PC-9 (cell line): Measurements from ENCODE around the gene PTDSS2. TPM values are rescaled to one million over a fixed set of nuclear protein-coding genes. Genes with fewer than 3 reads are reported as not detected.

ENCODE experiments used
- BruUV-seq: library from RNA; stranded (reverse); fragments of 400-500 nt; replicated peaks from 2 replicates; lab custom pipeline; 2021; lab: Mats Ljungman, UMichigan
- CTCF ChIA-PET: fragments of 300-600 bp; sonication (Branson Sonifier 250); formaldehyde crosslinking; loops from one replicate; lab custom pipeline; 2022; ENCODE audit warnings: antibody characterized with exemption; lab: Charles Lee
- POLR2A ChIA-PET: fragments of 300-600 bp; sonication (Branson Sonifier 250); formaldehyde crosslinking; loops from one replicate; lab custom pipeline; 2022; ENCODE audit warnings: antibody characterized with exemption; ENCODE audit not compliant: unreplicated experiment; lab: Charles Lee
- DNase-seq, 2 experiments: peaks; one replicate each; pipeline versions ENCODE4 v3.0.0 to v3.0.0-alpha.2; 2015 to 2022; ENCODE audit warnings: mixed read lengths in 1 of 2
- H2AFZ ChIP-seq: fragments of 200-600 bp; sonication (generic); 2 replicates; pipeline ENCODE4 v1.8.1; 2017; ENCODE audit warnings: antibody characterized with exemption
- H3F3A ChIP-seq: fragments of 200-600 bp; sonication (generic); 2 replicates; pipeline ENCODE4 v1.8.1; 2017; ENCODE audit warnings: antibody characterized with exemption, mild to moderate bottlenecking, low read depth; ENCODE audit not compliant: insufficient read depth
- H3K27ac ChIP-seq: fragments of 200-600 bp; sonication (generic); 2 replicates; pipeline ENCODE4 v1.6.1; 2016; ENCODE audit warnings: mixed run types
- H3K27me3 ChIP-seq: fragments of 200-600 bp; sonication (generic); 2 replicates; pipeline ENCODE4 v1.6.1; 2016; ENCODE audit warnings: low read depth, mixed run types; ENCODE audit not compliant: insufficient read depth
- H3K36me3 ChIP-seq: fragments of 200-600 bp; sonication (generic); 2 replicates; pipeline ENCODE4 v1.6.1; 2016; ENCODE audit warnings: low read depth, mixed run types
- H3K4me1 ChIP-seq: fragments of 200-600 bp; sonication (generic); replicated peaks from 2 replicates; pipeline ENCODE4 v1.6.1; 2016; ENCODE audit warnings: mixed run types; ENCODE audit not compliant: insufficient read depth
- H3K4me2 ChIP-seq: fragments of 200-600 bp; sonication (generic); 2 replicates; pipeline ENCODE4 v1.6.1; 2017; ENCODE audit warnings: mixed run types
- H3K4me3 ChIP-seq: fragments of 200-600 bp; sonication (generic); 2 replicates; pipeline ENCODE4 v1.6.1; 2016; ENCODE audit warnings: mixed run types
- H3K79me2 ChIP-seq: fragments of 200-600 bp; sonication (generic); 2 replicates; pipeline ENCODE4 v1.6.1; 2017; ENCODE audit warnings: low read depth, mixed run types
- H3K9me2 ChIP-seq: fragments of 200-600 bp; sonication (generic); 2 replicates; pipeline ENCODE4 v1.8.1; 2017; ENCODE audit warnings: mild to moderate bottlenecking; ENCODE audit not compliant: insufficient read depth
- H3K9me3 ChIP-seq: fragments of 200-600 bp; sonication (generic); 2 replicates; pipeline ENCODE4 v1.8.1; 2016; ENCODE audit warnings: low read depth; ENCODE audit not compliant: insufficient read depth
- H4K20me1 ChIP-seq: fragments of 200-600 bp; sonication (generic); 2 replicates; pipeline ENCODE4 v1.8.1; 2017; ENCODE audit not compliant: insufficient read depth
- CTCF ChIP-seq: fragments of 200-600 bp; sonication (generic); conservative IDR thresholded peaks from 2 replicates; pipeline ENCODE4 v1.6.1; 2017; ENCODE audit warnings: mixed run types, antibody characterized with exemption, mild to moderate bottlenecking, moderate library complexity
- EZH2 ChIP-seq: fragments of 200-600 bp; sonication (generic); IDR thresholded peaks from 2 replicates; pipeline ENCODE4 v1.8.0; 2017; ENCODE audit warnings: antibody characterized with exemption, low read depth
- intact Hi-C: fragments of 100-400 bp; cut with micrococcal nuclease; formaldehyde crosslinking; loops from one replicate; pipeline ENCODE4 v1.10.0; 2022; ENCODE audit not compliant: unreplicated experiment
- total RNA-seq: library from RNA; stranded (reverse); gene quantifications from 2 replicates; pipeline ENCODE4 v1.2.3, GENCODE V29; 2021

PTDSS2 gene
- total RNA-seq, 1 experiment from 2014 or later: 32.5 TPM

GRCh38 chr11:403761-404431, 46.2 kb upstream of the PTDSS2 start:
- no TSS peak for BruUV-seq
- no peaks in the 10 kb centered on the region for H3K4me1 ChIP-seq
- ChIA-PET POLR2A (no interaction called here), CTCF (no interaction called here)
- no peaks in the 10 kb centered on the region for H3K9me3 ChIP-seq
- no peaks in the 10 kb centered on the region for H3K9me2 ChIP-seq
- H2AFZ ChIP-seq: no peak overlapping the region
- intact Hi-C loops: no loop called here
- H3F3A ChIP-seq: no peaks in the 10 kb centered on the region
- no peaks in the 10 kb centered on the region for H3K36me3 ChIP-seq
- H3K27me3 ChIP-seq: no peaks in the 10 kb centered on the region
- H4K20me1 ChIP-seq: no peaks in the 10 kb centered on the region
- H3K4me3 ChIP-seq: no peak overlapping the region
- H3K4me2 ChIP-seq: no peak overlapping the region
- H3K79me2 ChIP-seq: no peaks in the 10 kb centered on the region
- DNase-seq: no peak
- no peak overlapping the region for H3K27ac ChIP-seq
- TF ChIP-seq CTCF: no peak
- no peak for TF ChIP-seq EZH2

- H3K36me3 ChIP-seq: no peaks in the 10 kb centered on the region
- H4K20me1 ChIP-seq: no peaks in the 10 kb centered on the region
- CTCF ChIA-PET: no interaction called here
- TF ChIP-seq EZH2: no peak
- no peak for TF ChIP-seq CTCF
- POLR2A ChIA-PET: no interaction called here
- H3F3A ChIP-seq: no peaks in the 10 kb centered on the region
- no peaks in the 10 kb centered on the region for H3K79me2 ChIP-seq
- H2AFZ ChIP-seq: no peak overlapping the region
- intact Hi-C loops: no loop called here
- no peaks in the 10 kb centered on the region for H3K27me3 ChIP-seq
- no peak overlapping the region for H3K27ac ChIP-seq
- no peak overlapping the region for H3K4me3 ChIP-seq
- H3K9me3 ChIP-seq: no peaks in the 10 kb centered on the region
- H3K9me2 ChIP-seq: no peaks in the 10 kb centered on the region
- TSS peak; percentile 89 for BruUV-seq
- no peak overlapping the region for H3K4me2 ChIP-seq
- H3K4me1 ChIP-seq: no peaks in the 10 kb centered on the region
- DNase-seq: no peak
These were observed 45.4 kb upstream of the PTDSS2 start for GRCh38 chr11:404551-405264.

GRCh38 chr11:405323-405953, 44.6 kb upstream of the PTDSS2 start:
- Histone ChIP-seq H3K36me3 (no peaks in the 10 kb centered on the region), H3K27me3 (no peaks in the 10 kb centered on the region), H3K4me2 (no peak overlapping the region), H3K9me2 (no peaks in the 10 kb centered on the region), H3K27ac (no peak overlapping the region), H3K4me1 (no peaks in the 10 kb centered on the region), H4K20me1 (no peaks in the 10 kb centered on the region), H3K9me3 (no peaks in the 10 kb centered on the region), H2AFZ (no peak overlapping the region), H3K4me3 (no peak overlapping the region), H3K79me2 (no peaks in the 10 kb centered on the region), H3F3A (0 out of 2 replicates have a peak, but pooled peaks cover 3% of the 10 kb centered on the region)
- DNase-seq: no peak
- POLR2A ChIA-PET: no interaction called here
- BruUV-seq: no TSS peak
- CTCF ChIA-PET: no interaction called here
- no peak for TF ChIP-seq EZH2
- no peak for TF ChIP-seq CTCF
- intact Hi-C loops: no loop called here
